A549 (cell line): Measurements from ENCODE around the gene LEMD1. TPM values are rescaled to one million over a fixed set of nuclear protein-coding genes. Genes with fewer than 3 reads are reported as not detected.

Experiments used
- ATAC-seq, 2 experiments: fragments of 200-7000 bp in 1 of 2; fragments of >200 bp in 1 of 2; cut with Nextera tagmentation in 1 of 2; cut with Tn5 transposase in 1 of 2; 3 replicates each; pipeline versions ENCODE4 v1.8.0 to v1.9.1; 2018 to 2020; ENCODE audit warnings: mild to moderate bottlenecking in 1 of 2, moderate library complexity in 1 of 2
- CTCF ChIA-PET: fragments of 300-600 bp; sonication (Branson Sonifier 250); formaldehyde crosslinking; extraction: SDS; loops from one replicate; lab custom pipeline; 2021; ENCODE audit warnings: antibody characterized with exemption, inconsistent platforms; lab: Yijun Ruan, JAX
- POLR2A ChIA-PET: fragments of 350-600 bp; formaldehyde crosslinking; extraction: SDS; loops from one replicate; lab custom pipeline; 2021; ENCODE audit warnings: antibody characterized with exemption, inconsistent platforms; lab: Yijun Ruan, JAX
- DNase-seq, 2 experiments: peaks; one replicate each; pipeline versions ENCODE4 v3.0.0 to v3.0.0-alpha.2; 2011 to 2016; ENCODE audit warnings: low read depth in 1 of 2, low spot score in 1 of 2
- FAIRE-seq: peaks from 2 replicates; lab custom pipeline; 2011; peaks lifted over from hg19 to GRCh38; lab: Jason Lieb, UNC
- H3K27ac ChIP-seq, 2 experiments: fragments of >200 bp; sonication (Bioruptor Twin); formaldehyde crosslinking; 3 replicates each; pipeline ENCODE4 v1.5.1; 2016 to 2017
- H3K4me1 ChIP-seq: fragments of >200 bp; sonication (Bioruptor Twin); formaldehyde crosslinking; 3 replicates; pipeline ENCODE4 v1.6.1; 2016
- H3K4me2 ChIP-seq: fragments of >200 bp; sonication (Bioruptor Twin); formaldehyde crosslinking; 3 replicates; pipeline ENCODE4 v1.6.1; 2016
- H3K4me3 ChIP-seq: fragments of >200 bp; sonication (Bioruptor Twin); formaldehyde crosslinking; 3 replicates; pipeline ENCODE4 v1.5.1; 2016
- H3K9me3 ChIP-seq: fragments of >200 bp; sonication (Bioruptor Twin); formaldehyde crosslinking; 3 replicates; pipeline ENCODE4 v1.6.1; 2016
- CBX2 ChIP-seq: fragments of 200-600 bp; sonication (generic); IDR thresholded peaks from 2 replicates; pipeline ENCODE4 v1.6.1; 2016; ENCODE audit warnings: low read depth, mild to moderate bottlenecking, borderline replicate concordance
- CEBPB ChIP-seq, 2 experiments: fragments of >200 bp in 1 of 2; sonication (Bioruptor Twin) in 1 of 2; formaldehyde crosslinking in 1 of 2; IDR thresholded peaks; 2 replicates each; pipeline ENCODE4 v1.6.1; 2012 to 2016
- EP300 ChIP-seq, 2 experiments: fragments of >200 bp; sonication (Bioruptor Twin); formaldehyde crosslinking; IDR thresholded peaks; 2 replicates in 1 of 2; 3 replicates in 1 of 2; pipeline ENCODE4 v1.6.1; 2016 to 2017
- FOXS1 ChIP-seq: fragments of 250-450 bp; sonication (Bioruptor Pico); IDR thresholded peaks from 2 replicates; pipeline ENCODE4 v1.5.0; 2020; ENCODE audit warnings: mild to moderate bottlenecking, moderate library complexity
- HEYL ChIP-seq: fragments of 250-450 bp; sonication (Bioruptor Pico); IDR thresholded peaks from 2 replicates; pipeline ENCODE4 v1.8.0; 2021; ENCODE audit warnings: mild to moderate bottlenecking, moderate library complexity
- HOXB5 ChIP-seq: fragments of 250-450 bp; sonication (Bioruptor Pico); IDR thresholded peaks from 2 replicates; pipeline ENCODE4 v1.5.0; 2020; ENCODE audit warnings: mild to moderate bottlenecking, moderate library complexity
- JUN ChIP-seq, 2 experiments: fragments of >200 bp; sonication (Bioruptor Twin); formaldehyde crosslinking; IDR thresholded peaks; 2 replicates in 1 of 2; 3 replicates in 1 of 2; pipeline ENCODE4 v1.6.1; 2016 to 2017
- MAFK ChIP-seq: fragments of 450-650 bp; IDR thresholded peaks from 2 replicates; pipeline ENCODE4 v1.6.1; 2014; ENCODE audit not compliant: partially characterized antibody
- NPAS2 ChIP-seq: fragments of 250-450 bp; sonication (Bioruptor Pico); IDR thresholded peaks from 2 replicates; pipeline ENCODE4 v1.8.0; 2022; ENCODE audit warnings: mild to moderate bottlenecking, moderate library complexity, borderline replicate concordance
- NR3C1 ChIP-seq: fragments of >200 bp; sonication (Bioruptor Twin); formaldehyde crosslinking; IDR thresholded peaks from 3 replicates; pipeline ENCODE4 v1.6.1; 2017
- RCOR1 ChIP-seq: fragments of 150-350 bp; IDR thresholded peaks from 2 replicates; pipeline ENCODE4 v1.6.1; 2014; ENCODE audit warnings: antibody characterized with exemption, low read length, low read depth
- RFX5 ChIP-seq: fragments of 450-650 bp; IDR thresholded peaks from 2 replicates; pipeline ENCODE4 v1.7.1; 2014; ENCODE audit warnings: antibody characterized with exemption, mild to moderate bottlenecking, moderate library complexity
- TFCP2L1 ChIP-seq: fragments of 250-450 bp; sonication (Bioruptor Pico); IDR thresholded peaks from 2 replicates; pipeline ENCODE4 v1.5.0; 2021; ENCODE audit warnings: mild to moderate bottlenecking
- TP53 ChIP-seq: fragments of 250-450 bp; sonication (Bioruptor Pico); IDR thresholded peaks from 2 replicates; pipeline ENCODE4 v1.5.0; 2021; ENCODE audit warnings: mild to moderate bottlenecking, moderate library complexity
- ZC3H11A ChIP-seq: fragments of 450-650 bp; IDR thresholded peaks from 2 replicates; pipeline ENCODE4 v1.6.1; 2014; ENCODE audit warnings: antibody characterized with exemption, mild to moderate bottlenecking
- ZFP36 ChIP-seq: fragments of 450-650 bp; IDR thresholded peaks from 2 replicates; pipeline ENCODE4 v1.6.1; 2014; ENCODE audit warnings: borderline replicate concordance; ENCODE audit not compliant: partially characterized antibody
- ZSCAN20 ChIP-seq: fragments of 250-450 bp; sonication (Bioruptor Pico); IDR thresholded peaks from 2 replicates; pipeline ENCODE4 v1.8.0; 2022; ENCODE audit warnings: mild to moderate bottlenecking, moderate library complexity
- WGBS: methylation state at CpG from one replicate; pipeline ENCODE4 v1.1.6; 2017; ENCODE audit errors: missing lambda C conversion rate; 5-methylcytosine and 5-hydroxymethylcytosine counted together
- polyA plus RNA-seq, 4 experiments: library from polyadenylated mRNA; depleted of rRNA in 3 of 4; stranded (reverse); fragments of >200 nt; fragmentation: RNase III in 1 of 4; extraction: RNeasy Plus Mini Kit Qiagen cat#74134 plus additional on column Dnase treatment in 1 of 4; gene quantifications; 2 replicates in 3 of 4; 3 replicates in 1 of 4; pipeline ENCODE4 v1.2.3, GENCODE V29; 2011 to 2017
- TF ChIP-seq, protein P1 (sequence below): fragments of 200-600 bp; sonication (generic); IDR thresholded peaks from 2 replicates; pipeline ENCODE4 v1.6.1; 2016; ENCODE audit warnings: antibody characterized with exemption, mild to moderate bottlenecking, moderate library complexity
- TF ChIP-seq, protein P2 (sequence below): fragments of 250-450 bp; sonication (Bioruptor Pico); IDR thresholded peaks from 2 replicates; pipeline ENCODE4 v1.5.0; 2021; ENCODE audit warnings: mild to moderate bottlenecking, moderate library complexity, borderline replicate concordance
- TF ChIP-seq, protein P3 (sequence below): fragments of 250-450 bp; sonication (Bioruptor Pico); IDR thresholded peaks from 2 replicates; pipeline ENCODE4 v1.5.0; 2020; ENCODE audit warnings: low read depth, mild to moderate bottlenecking, moderate library complexity
- TF ChIP-seq, protein P4 (sequence below): IDR thresholded peaks from 2 replicates; pipeline ENCODE4 v1.6.1; 2012
- TF ChIP-seq, protein P5 (sequence below): fragments of >200 bp; sonication (Bioruptor Twin); formaldehyde crosslinking; IDR thresholded peaks from 3 replicates; pipeline ENCODE4 v1.6.1; 2016

Gene LEMD1
- polyA plus RNA-seq, 2 of the 4 experiments (the other 2 are of a cell fraction) = 0.14 to 0.18 TPM

DNA sequence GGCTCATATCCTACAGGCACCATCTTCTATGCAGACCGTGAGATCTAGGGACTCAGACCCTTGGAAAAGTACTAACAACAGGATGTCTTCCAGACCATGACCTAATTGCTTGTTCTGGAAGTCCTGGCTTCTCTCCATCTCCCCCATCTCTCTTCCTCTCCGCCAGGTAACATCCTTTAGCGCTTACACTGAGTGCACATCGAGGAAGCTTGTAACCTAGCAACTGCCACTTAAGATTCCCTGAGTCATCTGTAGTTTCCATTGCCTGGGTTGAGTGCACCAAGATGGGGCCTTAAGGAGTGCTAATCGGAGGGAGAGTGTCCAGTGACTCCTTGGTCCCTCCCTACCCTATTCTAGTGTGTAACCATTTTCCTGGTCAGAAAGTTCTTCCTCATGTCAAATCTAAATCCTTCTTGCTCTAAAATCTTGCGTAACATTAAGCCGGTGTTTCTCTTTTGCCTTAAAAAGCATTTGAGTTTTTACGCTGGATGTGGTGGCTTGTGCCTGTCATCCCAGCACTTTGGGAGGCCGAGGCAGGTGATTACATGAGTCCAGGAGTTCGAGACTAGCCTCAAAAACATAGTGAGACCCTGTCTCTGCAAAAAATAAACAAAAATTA is 74.8 kb downstream of the LEMD1 start:
- no peak overlapping the region for H3K4me3 ChIP-seq
- DNase-seq (peak in 1 of 2 experiments; percentile 36), ATAC-seq (no peak), FAIRE-seq (no peak)
- CTCF ChIA-PET = interaction anchor here (0.6 to 67.1 kb wide), 8 partner anchors 10 to 184 kb away, joined by 3 to 3627 read pairs (median 39); partner anchors contain the start of gene NUAK2
- POLR2A ChIA-PET = no interaction called here
- peaks cover 8% of the 10 kb centered on the region; the same call in 2 of the 3 replicates for H3K4me1 ChIP-seq
- 71% methylated on average over 10 of the region's 10 CpGs for WGBS
- no peaks in the 10 kb centered on the region for H3K9me3 ChIP-seq
- H3K27ac ChIP-seq = no peak overlapping the region
- TF ChIP-seq, protein P1, sequence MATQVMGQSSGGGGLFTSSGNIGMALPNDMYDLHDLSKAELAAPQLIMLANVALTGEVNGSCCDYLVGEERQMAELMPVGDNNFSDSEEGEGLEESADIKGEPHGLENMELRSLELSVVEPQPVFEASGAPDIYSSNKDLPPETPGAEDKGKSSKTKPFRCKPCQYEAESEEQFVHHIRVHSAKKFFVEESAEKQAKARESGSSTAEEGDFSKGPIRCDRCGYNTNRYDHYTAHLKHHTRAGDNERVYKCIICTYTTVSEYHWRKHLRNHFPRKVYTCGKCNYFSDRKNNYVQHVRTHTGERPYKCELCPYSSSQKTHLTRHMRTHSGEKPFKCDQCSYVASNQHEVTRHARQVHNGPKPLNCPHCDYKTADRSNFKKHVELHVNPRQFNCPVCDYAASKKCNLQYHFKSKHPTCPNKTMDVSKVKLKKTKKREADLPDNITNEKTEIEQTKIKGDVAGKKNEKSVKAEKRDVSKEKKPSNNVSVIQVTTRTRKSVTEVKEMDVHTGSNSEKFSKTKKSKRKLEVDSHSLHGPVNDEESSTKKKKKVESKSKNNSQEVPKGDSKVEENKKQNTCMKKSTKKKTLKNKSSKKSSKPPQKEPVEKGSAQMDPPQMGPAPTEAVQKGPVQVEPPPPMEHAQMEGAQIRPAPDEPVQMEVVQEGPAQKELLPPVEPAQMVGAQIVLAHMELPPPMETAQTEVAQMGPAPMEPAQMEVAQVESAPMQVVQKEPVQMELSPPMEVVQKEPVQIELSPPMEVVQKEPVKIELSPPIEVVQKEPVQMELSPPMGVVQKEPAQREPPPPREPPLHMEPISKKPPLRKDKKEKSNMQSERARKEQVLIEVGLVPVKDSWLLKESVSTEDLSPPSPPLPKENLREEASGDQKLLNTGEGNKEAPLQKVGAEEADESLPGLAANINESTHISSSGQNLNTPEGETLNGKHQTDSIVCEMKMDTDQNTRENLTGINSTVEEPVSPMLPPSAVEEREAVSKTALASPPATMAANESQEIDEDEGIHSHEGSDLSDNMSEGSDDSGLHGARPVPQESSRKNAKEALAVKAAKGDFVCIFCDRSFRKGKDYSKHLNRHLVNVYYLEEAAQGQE = no peak
- TF ChIP-seq CEBPB (IDR thresholded peaks at IDR 0.05) = peak; percentile 13 to 30; a peak in 2 of 4 replicates
- no peak overlapping the region for H3K4me2 ChIP-seq

DNA sequence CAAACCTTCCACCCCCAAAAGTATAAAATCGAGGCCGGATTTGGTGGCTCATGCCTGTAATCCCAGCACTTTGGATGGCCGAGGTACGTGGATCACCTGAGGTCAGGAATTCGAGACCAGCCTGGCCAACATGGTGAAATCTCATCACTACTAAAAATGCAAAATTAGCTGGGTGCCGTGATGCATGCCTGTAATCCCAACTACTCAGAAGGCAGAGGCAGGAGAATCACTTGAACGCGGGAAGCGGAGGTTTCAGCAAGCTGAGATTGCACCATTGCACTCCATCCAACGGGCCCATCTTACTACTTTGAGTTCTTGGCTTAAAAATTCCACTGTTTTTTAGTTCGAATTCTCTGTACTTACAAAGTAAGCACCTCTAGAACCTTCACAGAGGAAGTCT is 76.1 kb downstream of the LEMD1 start:
- DNase-seq = no peak
- WGBS = 69% methylated on average over 11 of the region's 11 CpGs
- POLR2A ChIA-PET = no interaction called here
- no peak for FAIRE-seq
- Histone ChIP-seq H3K4me3 (no peak overlapping the region), H3K4me1 (peaks cover 12% of the 10 kb centered on the region; the same call in 2 of the 3 replicates), H3K4me2 (no peak overlapping the region), H3K9me3 (no peaks in the 10 kb centered on the region), H3K27ac (no peak overlapping the region)
- CTCF ChIA-PET = interaction anchor here (1.3 to 67.1 kb wide), 7 partner anchors 8 to 90 kb away, joined by 3 to 3627 read pairs (median 5); partner anchors contain the start of genes KLHDC8A and NUAK2
- no peak for ATAC-seq
- TF ChIP-seq, protein P2, sequence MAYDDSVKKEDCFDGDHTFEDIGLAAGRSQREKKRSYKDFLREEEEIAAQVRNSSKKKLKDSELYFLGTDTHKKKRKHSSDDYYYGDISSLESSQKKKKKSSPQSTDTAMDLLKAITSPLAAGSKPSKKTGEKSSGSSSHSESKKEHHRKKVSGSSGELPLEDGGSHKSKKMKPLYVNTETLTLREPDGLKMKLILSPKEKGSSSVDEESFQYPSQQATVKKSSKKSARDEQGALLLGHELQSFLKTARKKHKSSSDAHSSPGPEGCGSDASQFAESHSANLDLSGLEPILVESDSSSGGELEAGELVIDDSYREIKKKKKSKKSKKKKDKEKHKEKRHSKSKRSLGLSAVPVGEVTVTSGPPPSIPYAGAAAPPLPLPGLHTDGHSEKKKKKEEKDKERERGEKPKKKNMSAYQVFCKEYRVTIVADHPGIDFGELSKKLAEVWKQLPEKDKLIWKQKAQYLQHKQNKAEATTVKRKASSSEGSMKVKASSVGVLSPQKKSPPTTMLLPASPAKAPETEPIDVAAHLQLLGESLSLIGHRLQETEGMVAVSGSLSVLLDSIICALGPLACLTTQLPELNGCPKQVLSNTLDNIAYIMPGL (CRISPR knock-in tag) = no peak
- TF ChIP-seq NPAS2 (CRISPR knock-in tag) = no peak
- TF ChIP-seq EP300 (IDR thresholded peaks at IDR 0.05) = no peak
- TF ChIP-seq MAFK = no peak
- TF ChIP-seq ZFP36 = no peak
- no peak for TF ChIP-seq CBX2
- no peak for TF ChIP-seq NR3C1
- TF ChIP-seq ZC3H11A = no peak
- TF ChIP-seq, protein P3, sequence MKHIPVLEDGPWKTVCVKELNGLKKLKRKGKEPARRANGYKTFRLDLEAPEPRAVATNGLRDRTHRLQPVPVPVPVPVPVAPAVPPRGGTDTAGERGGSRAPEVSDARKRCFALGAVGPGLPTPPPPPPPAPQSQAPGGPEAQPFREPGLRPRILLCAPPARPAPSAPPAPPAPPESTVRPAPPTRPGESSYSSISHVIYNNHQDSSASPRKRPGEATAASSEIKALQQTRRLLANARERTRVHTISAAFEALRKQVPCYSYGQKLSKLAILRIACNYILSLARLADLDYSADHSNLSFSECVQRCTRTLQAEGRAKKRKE (CRISPR knock-in tag) = no peak
- no peak for TF ChIP-seq RCOR1
- TF ChIP-seq RFX5 = no peak
- no peak for TF ChIP-seq TFCP2L1 (CRISPR knock-in tag)
- TF ChIP-seq HOXB5 (CRISPR knock-in tag) = no peak
- TF ChIP-seq, protein P4, sequence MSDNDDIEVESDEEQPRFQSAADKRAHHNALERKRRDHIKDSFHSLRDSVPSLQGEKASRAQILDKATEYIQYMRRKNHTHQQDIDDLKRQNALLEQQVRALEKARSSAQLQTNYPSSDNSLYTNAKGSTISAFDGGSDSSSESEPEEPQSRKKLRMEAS = no peak
- TF ChIP-seq TP53 (CRISPR knock-in tag) = no peak
- TF ChIP-seq, protein P5, sequence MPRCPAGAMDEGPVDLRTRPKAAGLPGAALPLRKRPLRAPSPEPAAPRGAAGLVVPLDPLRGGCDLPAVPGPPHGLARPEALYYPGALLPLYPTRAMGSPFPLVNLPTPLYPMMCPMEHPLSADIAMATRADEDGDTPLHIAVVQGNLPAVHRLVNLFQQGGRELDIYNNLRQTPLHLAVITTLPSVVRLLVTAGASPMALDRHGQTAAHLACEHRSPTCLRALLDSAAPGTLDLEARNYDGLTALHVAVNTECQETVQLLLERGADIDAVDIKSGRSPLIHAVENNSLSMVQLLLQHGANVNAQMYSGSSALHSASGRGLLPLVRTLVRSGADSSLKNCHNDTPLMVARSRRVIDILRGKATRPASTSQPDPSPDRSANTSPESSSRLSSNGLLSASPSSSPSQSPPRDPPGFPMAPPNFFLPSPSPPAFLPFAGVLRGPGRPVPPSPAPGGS = no peak
- TF ChIP-seq HEYL (CRISPR knock-in tag) = no peak
- no peak for TF ChIP-seq JUN (IDR thresholded peaks at IDR 0.05)
- TF ChIP-seq ZSCAN20 (CRISPR knock-in tag) = no peak
- no peak for TF ChIP-seq FOXS1
